OCI-LY3 (cell line): ENCODE data around the gene FRYL.

Experiments
- CTCF ChIP-seq: fragments of 200-600, 300-600 bp; sonication (generic); IDR thresholded peaks from 2 replicates; pipeline ENCODE4 v1.5.1; 2014; ENCODE audit warnings: antibody characterized with exemption, low read length, low read depth
- EZH2phosphoT487 ChIP-seq: fragments of 200-600 bp; shearing (Covaris generic); IDR thresholded peaks from 2 replicates; pipeline ENCODE4 v1.6.1; 2018; ENCODE audit warnings: antibody characterized with exemption, mixed run types, low read depth

DNA sequence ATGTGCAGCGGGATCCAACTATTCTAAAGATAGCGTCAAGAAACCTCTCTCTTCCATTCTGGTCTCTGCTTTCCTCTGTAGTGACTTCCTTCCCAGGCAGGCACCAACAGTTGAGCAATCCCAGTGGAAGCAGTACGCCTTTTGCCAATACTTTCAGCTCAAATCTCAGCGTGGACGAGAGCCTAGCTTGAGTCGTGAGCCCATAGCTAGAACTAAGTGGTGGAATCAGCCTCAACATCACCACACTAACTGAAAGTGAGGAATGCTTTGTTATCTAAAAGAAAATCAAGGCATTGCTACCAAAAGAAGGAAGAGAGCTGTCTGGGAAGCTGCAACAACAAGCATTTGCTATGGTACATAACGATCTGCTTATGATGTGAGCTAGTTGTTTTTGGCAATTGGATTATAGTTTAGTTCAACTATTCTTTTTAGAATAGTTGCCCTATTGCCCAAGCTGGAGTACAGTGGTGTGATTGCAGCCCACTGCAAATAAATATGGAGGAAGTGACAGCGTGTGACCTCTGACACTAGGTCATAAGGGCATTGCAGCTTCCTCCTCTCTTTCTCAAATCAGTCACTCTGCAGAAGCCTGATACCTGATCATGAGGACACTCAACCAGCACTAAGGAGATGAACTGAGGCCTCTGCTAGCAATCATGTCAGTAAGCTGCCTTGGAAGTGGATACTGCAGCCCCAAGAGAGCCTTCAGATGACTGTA lies 24.7 kb upstream of the FRYL start:
- TF ChIP-seq CTCF: no peak
- no peak for TF ChIP-seq EZH2phosphoT487
